ENCODE data around the gene ZBTB38. TPM values are rescaled to one million over a fixed set of nuclear protein-coding genes. Genes with fewer than 3 reads are reported as not detected.

The ZBTB38 gene
- total and polyA plus RNA-seq, 2 of the 13 experiments (the other 11 are each of a cell fraction or from before 2014, with no cell fraction given): 26.8 to 51.7 TPM

- TF ChIP-seq ZNF124 (CRISPR knock-in tag; IDR thresholded peaks at IDR 0.05) (peak; percentile 71; the same call in 1 of the 2 replicates), NFE2L2 (IDR thresholded peaks at IDR 0.05; ENCODE audit: low read length) (peak; percentile 4; the same call in 1 of the 2 replicates), CREB1 (IDR thresholded peaks at IDR 0.05) (peak; percentile 97), CREB1 (CRISPR knock-in tag; IDR thresholded peaks at IDR 0.05) (peak; percentile 94), ZNF878 (CRISPR knock-in tag; IDR thresholded peaks at IDR 0.05) (peak; percentile 85), ZHX2 (IDR thresholded peaks at IDR 0.05; ENCODE audit: low read depth) (peak; percentile 54), ZHX2 (CRISPR knock-in tag; IDR thresholded peaks at IDR 0.05; ENCODE audit: borderline replicate concordance) (no peak; the same call in 1 of the 2 replicates), ZBTB3 (CRISPR knock-in tag; IDR thresholded peaks at IDR 0.05; ENCODE audit: borderline replicate concordance, low read depth) (0 out of 2 replicates have a peak, but pooled peaks have one; percentile 62), RNF2 (conservative IDR thresholded peaks at IDR 0.05; ENCODE audit: low read depth) (no peak), AHDC1 (CRISPR knock-in tag; IDR thresholded peaks at IDR 0.05; ENCODE audit: borderline replicate concordance) (peak; percentile 81), BRCA1 (CRISPR knock-in tag; IDR thresholded peaks at IDR 0.05) (peak; percentile 77; the same call in 1 of the 2 replicates), CTCF (CRISPR knock-in tag; IDR thresholded peaks at IDR 0.05) (peak; percentile 40), CREB3 (CRISPR knock-in tag; IDR thresholded peaks at IDR 0.05) (peak; percentile 72; the same call in 1 of the 2 replicates), NR2F6 (IDR thresholded peaks at IDR 0.05) (peak; percentile 66), NR2F6 (CRISPR knock-in tag; IDR thresholded peaks at IDR 0.05) (peak; percentile 77; the same call in 1 of the 2 replicates)
Observed at GRCh38 chr3:141368062-141368924, at the start of gene ZBTB38 (continued).

All from HepG2 (cell line).